Fibroblast of skin of right biceps (primary cell): ENCODE data around the gene OTX2.

Experiments
- DNase-seq: peaks from one replicate; pipeline ENCODE4 v3.0.0-alpha.2; 2013

The OTX2 gene

DNA sequence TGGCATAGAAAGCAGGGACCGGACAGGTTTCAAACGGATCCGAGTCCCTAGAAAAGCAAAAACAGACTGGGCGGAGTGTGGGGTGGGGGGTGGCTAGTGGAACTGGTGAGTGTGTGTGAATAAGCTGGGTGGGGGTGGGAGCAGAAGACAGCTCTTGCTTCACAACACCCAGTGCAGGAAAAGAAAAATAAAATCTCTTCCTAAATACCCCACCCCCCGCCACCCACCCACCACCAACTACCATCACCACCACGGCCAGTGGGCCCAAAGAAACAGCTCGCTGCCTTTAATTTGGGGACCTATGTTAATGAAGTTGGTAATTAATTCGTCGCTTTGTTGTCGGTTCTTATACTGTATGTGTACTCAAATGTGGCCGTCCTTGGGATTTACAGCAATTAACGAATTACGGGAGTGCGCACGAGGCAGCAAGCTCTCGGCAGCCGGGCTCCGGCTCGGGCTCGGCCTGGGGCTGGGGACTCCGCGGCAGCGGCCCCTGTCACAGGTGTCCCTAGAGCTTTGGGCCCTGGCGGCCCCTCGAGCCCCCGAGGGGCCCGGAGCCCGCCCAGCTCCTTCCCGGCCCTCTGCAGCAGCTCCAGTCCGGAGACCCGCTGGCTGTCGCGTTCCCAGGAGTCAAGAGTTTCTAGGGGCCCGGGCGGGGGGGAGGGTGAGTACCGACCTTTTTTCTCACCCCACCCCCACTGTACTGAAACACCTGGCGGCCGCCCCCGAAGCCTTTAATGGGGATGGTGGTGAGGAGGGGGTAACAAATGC lies 1.5 kb upstream of the OTX2 start:
- no peak for DNase-seq

DNA sequence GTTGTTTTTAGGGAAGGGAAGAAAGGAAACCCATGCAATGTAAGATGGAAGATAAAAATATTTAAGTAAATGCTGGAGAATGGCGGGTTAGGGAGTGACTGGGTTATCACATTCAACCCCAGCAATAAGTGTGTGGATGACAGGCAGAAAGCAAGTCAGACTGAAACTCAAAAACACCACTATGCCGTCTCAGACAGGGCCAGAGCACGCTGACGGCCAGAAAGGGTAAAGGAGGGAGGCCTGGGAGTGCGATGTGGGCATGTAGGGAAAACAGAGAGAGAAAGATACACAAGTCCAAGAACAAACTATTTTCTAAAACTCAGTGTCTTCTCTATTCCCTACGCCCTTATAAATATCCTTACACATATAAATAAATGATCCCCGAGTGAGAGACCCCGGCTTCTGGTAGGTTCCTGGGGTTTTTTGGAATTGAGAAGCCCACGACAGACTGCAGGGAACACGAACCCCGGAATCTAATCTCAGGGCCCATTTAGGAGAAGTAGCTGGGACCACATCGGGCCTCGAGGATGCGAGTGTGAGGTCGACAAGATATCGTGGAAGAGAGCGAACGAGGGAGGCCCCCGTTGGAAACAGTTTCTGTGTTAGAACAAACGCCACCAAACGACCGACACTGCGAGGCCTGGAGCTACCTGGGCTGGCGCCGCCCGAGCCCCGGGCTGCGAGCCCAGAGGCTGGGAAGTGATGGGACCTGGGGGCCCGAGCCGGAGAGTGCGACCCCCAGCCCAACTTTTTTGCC lies 735 bp upstream of the OTX2 start:
- DNase-seq, result no peak

- DNase-seq, result no peak
Observed at GRCh38 chr14:56809270-56810146, 771 bp downstream of the OTX2 start.

GRCh38 chr14:56808383-56809269 lies 1.7 kb downstream of the OTX2 start:
- DNase-seq, result no peak

DNA sequence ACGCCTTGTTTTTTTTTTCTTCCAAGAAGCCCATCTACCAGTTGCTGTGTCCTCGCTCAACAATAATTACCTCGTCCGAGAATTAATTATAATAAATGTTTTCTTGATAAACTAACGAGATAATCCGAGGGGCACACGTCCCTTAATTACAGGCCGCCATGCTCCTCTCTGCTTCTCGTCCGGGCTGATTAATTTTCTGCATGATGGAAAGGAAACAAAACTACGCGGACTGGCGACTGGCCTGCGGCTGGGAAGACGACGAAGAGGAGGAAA lies 2.2 kb downstream of the OTX2 start:
- no peak for DNase-seq

DNA sequence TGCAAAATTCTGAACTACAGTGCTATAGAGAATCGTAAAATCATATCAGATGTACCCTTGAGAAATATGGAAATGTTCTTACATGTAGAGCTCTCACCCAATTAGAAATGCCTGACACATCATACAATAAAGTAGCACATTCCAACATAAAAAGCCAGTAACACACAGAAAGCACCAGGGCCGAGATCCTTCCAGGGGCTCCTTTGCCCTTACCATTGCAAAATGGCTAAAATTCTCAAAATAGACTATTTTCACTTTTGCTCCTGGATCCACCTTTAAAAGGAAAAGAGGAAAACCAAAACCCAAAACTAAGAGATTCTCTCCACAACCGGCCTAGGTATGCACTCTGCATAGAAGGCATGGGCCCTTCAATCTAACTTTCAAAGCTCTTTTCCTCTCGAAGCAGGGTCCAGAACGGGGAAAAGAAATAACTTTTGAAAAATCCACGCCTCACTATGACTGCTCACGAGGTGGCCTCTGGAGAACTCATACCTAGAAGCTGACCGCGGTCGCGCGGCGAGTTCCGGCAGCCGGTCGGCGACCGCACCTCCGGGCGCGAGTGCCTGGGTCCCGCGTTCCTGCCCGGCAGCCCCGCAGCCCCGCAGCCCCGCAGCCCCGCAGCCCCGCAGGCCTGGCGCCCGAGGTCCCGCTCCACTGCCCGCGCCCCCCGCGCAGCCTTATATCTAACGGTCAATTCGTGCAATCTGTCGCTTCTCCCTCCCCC lies 2.7 kb downstream of the OTX2 start:
- no peak for DNase-seq

DNA sequence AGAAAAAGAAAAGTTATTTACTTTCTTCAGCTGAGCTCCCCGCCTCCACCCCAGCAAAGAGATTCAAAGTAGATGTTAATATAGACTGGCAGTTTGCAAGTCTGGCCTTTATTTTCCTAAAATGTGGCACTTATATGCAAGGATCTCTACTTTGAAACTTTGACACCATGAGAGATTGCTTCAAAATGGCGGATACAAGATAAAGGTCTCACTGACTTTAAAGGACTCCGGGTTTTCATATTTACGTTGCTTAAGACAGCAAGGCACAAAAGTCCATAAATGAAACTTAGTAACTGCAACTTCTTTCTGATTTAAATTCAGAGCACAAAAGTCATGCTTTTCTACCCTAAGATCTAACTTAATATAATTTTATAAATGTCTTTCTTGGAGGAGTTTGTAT lies 3.5 kb downstream of the OTX2 start:
- DNase-seq, result no peak

- DNase-seq, result no peak
Observed at GRCh38 chr14:56805992-56806727, 4.1 kb downstream of the OTX2 start.

GRCh38 chr14:56805201-56805991 lies 4.9 kb downstream of the OTX2 start:
- no peak for DNase-seq

DNA sequence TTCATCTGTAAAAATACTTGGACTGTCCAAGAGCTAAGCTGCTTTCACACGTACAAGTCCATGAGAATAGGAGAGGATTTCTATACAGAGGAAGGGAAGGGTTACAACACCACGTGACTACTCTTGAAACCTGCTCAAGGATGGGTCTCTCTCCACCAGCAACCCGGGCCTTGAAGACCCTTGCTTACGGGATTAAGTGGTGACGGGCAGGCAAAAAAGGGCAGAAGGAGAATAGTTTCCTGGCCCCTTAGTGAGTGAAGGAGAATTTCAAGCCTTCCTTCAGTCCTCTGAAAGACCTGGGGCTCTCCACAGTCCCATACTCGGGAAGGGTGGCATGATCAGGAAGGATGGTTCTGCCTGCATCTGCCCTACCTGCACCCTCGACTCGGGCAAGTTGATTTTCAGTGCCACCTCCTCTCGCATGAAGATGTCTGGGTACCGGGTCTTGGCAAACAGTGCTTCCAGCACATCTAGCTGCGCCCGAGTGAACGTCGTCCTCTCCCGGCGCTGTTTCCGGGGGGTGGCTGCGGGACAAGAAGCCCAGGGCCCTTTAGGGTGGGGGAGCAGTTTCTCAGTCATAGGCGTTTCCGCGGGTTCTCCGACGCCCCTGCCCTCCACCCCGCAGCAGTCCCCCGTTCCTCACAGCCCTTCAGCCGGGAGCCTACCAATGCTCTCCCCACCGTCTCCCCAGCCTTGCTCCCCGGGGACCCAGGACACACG lies 6.3 kb downstream of the OTX2 start:
- no peak for DNase-seq

DNA sequence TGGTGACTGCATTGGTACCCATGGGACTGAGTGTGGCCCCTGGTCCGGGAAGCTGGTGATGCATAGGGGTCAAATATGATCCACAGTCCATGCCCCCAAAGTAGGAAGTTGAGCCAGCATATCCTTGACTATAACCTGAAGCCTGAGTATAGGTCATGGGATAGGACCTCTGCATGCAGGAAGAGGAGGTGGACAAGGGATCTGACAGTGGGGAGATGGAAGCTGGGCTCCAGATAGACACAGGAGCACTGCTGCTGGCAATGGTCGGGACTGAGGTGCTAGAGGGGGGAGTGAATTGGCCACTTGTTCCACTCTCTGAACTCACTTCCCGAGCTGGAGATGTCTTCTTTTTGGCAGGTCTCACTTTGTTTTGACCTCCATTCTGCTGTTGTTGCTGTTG lies 8.4 kb downstream of the OTX2 start:
- DNase-seq, result no peak

- no peak for DNase-seq
Observed at GRCh38 chr14:56799343-56799645, 11.0 kb downstream of the OTX2 start.

- DNase-seq, result no peak
Observed at GRCh38 chr14:56798447-56799342, 11.6 kb downstream of the OTX2 start.

- DNase-seq, result no peak
Observed at GRCh38 chr14:56797569-56798446, 12.5 kb downstream of the OTX2 start.

GRCh38 chr14:56797003-56797568 lies 13.2 kb downstream of the OTX2 start:
- DNase-seq, result no peak

GRCh38 chr14:56796259-56796658 lies 14.0 kb downstream of the OTX2 start:
- DNase-seq, result no peak

DNA sequence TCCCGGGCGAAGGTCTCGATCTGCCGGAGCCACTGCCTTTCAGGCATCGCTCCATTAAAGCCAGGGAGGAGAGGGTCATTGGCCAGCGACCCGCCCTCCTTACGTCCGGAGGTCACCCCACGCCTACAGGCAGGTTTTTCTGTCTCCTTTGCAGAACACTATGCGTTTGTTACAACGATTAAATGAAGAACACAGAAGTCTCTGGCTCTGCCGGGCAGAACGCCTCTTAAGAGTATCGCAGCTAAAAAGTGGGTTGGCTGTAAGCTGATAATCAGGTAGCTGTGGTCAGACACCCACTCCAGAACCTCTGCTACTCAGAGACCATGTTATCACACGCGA lies 15.0 kb downstream of the OTX2 start:
- no peak for DNase-seq
